Right lobe of liver (tissue), 4 donors: ENCODE data around the gene GCNT4.

Experiments
- POLR2A ChIP-seq: fragments of 450-650 bp; IDR thresholded peaks from one replicate; pipeline ENCODE4 v1.6.1; 2017; ENCODE audit warnings: antibody characterized with exemption, mild to moderate bottlenecking
- TF ChIP-seq, protein P1 (sequence below), 4 donors: fragments of 200-600 bp in 3 of 4; fragments of 450-650 bp in 1 of 4; IDR thresholded peaks; one replicate each; pipeline versions ENCODE4 v1.5.1 to v1.8.0; 2016 to 2022; ENCODE audit warnings: antibody characterized with exemption in 4 of 4, mild to moderate bottlenecking in 2 of 4
- donor health status: DM: no; HTN: no; CAD: no.
- donor health status: DM: no; HTN: no; CAD: no.
- donor health status: DM: no; HTN: yes; CAD: no.

GRCh38 chr5:75016896-75017295 lies 35.5 kb downstream of the GCNT4 start:
- TF ChIP-seq POLR2A: no peak
- TF ChIP-seq, protein P1, sequence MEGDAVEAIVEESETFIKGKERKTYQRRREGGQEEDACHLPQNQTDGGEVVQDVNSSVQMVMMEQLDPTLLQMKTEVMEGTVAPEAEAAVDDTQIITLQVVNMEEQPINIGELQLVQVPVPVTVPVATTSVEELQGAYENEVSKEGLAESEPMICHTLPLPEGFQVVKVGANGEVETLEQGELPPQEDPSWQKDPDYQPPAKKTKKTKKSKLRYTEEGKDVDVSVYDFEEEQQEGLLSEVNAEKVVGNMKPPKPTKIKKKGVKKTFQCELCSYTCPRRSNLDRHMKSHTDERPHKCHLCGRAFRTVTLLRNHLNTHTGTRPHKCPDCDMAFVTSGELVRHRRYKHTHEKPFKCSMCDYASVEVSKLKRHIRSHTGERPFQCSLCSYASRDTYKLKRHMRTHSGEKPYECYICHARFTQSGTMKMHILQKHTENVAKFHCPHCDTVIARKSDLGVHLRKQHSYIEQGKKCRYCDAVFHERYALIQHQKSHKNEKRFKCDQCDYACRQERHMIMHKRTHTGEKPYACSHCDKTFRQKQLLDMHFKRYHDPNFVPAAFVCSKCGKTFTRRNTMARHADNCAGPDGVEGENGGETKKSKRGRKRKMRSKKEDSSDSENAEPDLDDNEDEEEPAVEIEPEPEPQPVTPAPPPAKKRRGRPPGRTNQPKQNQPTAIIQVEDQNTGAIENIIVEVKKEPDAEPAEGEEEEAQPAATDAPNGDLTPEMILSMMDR (IDR thresholded peaks at IDR 0.05): no peak
